ENCODE data around the gene CASK. TPM values are rescaled to one million over a fixed set of nuclear protein-coding genes. Genes with fewer than 3 reads are reported as not detected.
"Not testable (repeated sequence)": the region's sequence is repeated elsewhere in the genome, so short reads cannot be mapped to it uniquely, and the experiment has no call there.

Gene CASK
- total and polyA plus RNA-seq, 4 donors, result 10.6 to 51.1 (median 26.0) TPM

DNA sequence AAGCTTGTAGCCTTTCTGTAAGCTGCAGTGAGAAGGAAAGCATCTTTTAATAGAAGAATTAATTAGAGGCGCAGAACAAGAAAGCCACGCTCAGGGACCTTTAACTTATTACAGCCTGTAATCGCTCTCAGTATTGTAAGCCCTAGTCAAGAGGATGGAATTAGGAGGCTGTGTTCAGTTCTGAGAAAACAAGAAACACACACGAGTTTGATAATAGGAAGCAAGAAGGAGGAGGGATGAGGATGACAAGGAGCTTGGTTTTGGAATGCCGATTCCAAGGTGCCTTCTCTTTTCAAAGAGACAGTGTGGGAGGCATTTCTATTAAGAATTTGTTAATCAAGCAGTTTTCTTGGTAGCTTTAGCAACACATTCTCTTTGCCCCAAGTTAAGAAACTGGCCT is 406.9 kb downstream of the CASK start:
- no peaks in the 10 kb centered on the region for H3K36me3 ChIP-seq (ENCODE audit: control insufficient read depth in 1 of 2, insufficient read depth in 2 of 2, low read length in 1 of 2)
- 77 to 80% methylated on average over 5 of the region's 5 CpGs for WGBS, 2 donors
- H3K4me3 ChIP-seq (ENCODE audit: low read length in 2 of 2), result no peak overlapping the region
- no peaks in the 10 kb centered on the region for H3K9me3 ChIP-seq (ENCODE audit: control insufficient read depth, low read length)
- H3K27ac ChIP-seq (ENCODE audit: low read depth in 1 of 2, low read length in 2 of 2), result no peak overlapping the region
- intact Hi-C loops (cut with DNase I), result no loop called here
- H3K4me1 ChIP-seq (ENCODE audit: control insufficient read depth in 1 of 2, insufficient read depth in 2 of 2, low read length in 2 of 2), result no peaks in the 10 kb centered on the region
- H3K27me3 ChIP-seq (ENCODE audit: control insufficient read depth in 1 of 2, insufficient read depth in 2 of 2, low read length in 1 of 2), result no peaks in the 10 kb centered on the region
- no peak for ATAC-seq (ENCODE audit: low FRiP score)
- DNase-seq, result no peak

DNA sequence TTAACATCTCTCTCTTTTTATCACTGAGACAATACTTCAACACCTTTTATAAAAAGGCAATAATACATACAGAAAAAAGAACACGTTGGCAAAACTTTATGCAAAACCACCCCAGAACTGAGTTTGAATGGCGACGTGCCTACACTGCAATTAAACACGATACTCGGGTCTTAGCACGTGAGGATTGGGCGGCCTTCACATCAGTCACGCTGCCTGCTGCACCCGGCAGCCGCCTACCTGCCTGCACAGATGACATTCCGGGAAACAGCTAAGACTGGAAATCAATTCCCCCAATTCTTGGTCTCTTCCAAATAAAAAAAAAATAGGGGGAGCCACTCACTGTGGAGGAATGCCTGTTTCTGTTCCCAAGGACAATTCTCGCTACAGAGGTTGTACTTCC is 408.0 kb downstream of the CASK start:
- H3K4me1 ChIP-seq (ENCODE audit: control insufficient read depth in 1 of 2, insufficient read depth in 2 of 2, low read length in 2 of 2), result no peaks in the 10 kb centered on the region
- no peaks in the 10 kb centered on the region for H3K9me3 ChIP-seq (ENCODE audit: control insufficient read depth, low read length)
- no peak for DNase-seq
- no peak overlapping the region for H3K4me3 ChIP-seq (ENCODE audit: low read length in 2 of 2)
- H3K27me3 ChIP-seq (ENCODE audit: control insufficient read depth in 1 of 2, insufficient read depth in 2 of 2, low read length in 1 of 2), result no peaks in the 10 kb centered on the region
- WGBS, 2 donors, result 85 to 92% methylated on average over 12 of the region's 12 CpGs
- H3K36me3 ChIP-seq (ENCODE audit: control insufficient read depth in 1 of 2, insufficient read depth in 2 of 2, low read length in 1 of 2), result no peaks in the 10 kb centered on the region
- intact Hi-C loops (cut with DNase I), result no loop called here
- H3K27ac ChIP-seq (ENCODE audit: low read depth in 1 of 2, low read length in 2 of 2), result no peak overlapping the region
- no peak for ATAC-seq (ENCODE audit: low FRiP score)

GRCh38 chrX:41514179-41514578 is 409.2 kb downstream of the CASK start:
- no peaks in the 10 kb centered on the region for H3K27me3 ChIP-seq (ENCODE audit: control insufficient read depth in 1 of 2, insufficient read depth in 2 of 2, low read length in 1 of 2)
- no peak overlapping the region for H3K4me3 ChIP-seq (ENCODE audit: low read length in 2 of 2)
- ATAC-seq (ENCODE audit: low FRiP score) (no peak), DNase-seq (no peak)
- H3K36me3 ChIP-seq (ENCODE audit: control insufficient read depth in 1 of 2, insufficient read depth in 2 of 2, low read length in 1 of 2), result no peaks in the 10 kb centered on the region
- intact Hi-C loops (cut with DNase I), result no loop called here
- 21 to 47% methylated on average over 9 of the region's 9 CpGs for WGBS, 2 donors
- H3K4me1 ChIP-seq (ENCODE audit: control insufficient read depth in 1 of 2, insufficient read depth in 2 of 2, low read length in 2 of 2), result no peaks in the 10 kb centered on the region
- no peak overlapping the region for H3K27ac ChIP-seq (ENCODE audit: low read depth in 1 of 2, low read length in 2 of 2)
- no peaks in the 10 kb centered on the region for H3K9me3 ChIP-seq (ENCODE audit: control insufficient read depth, low read length)

GRCh38 chrX:41512853-41513252 is 410.5 kb downstream of the CASK start:
- H3K27me3 ChIP-seq (ENCODE audit: control insufficient read depth in 1 of 2, insufficient read depth in 2 of 2, low read length in 1 of 2); H3K36me3 ChIP-seq (ENCODE audit: control insufficient read depth in 1 of 2, insufficient read depth in 2 of 2, low read length in 1 of 2); H3K4me1 ChIP-seq (ENCODE audit: control insufficient read depth in 1 of 2, insufficient read depth in 2 of 2, low read length in 2 of 2); H3K9me3 ChIP-seq (ENCODE audit: control insufficient read depth, low read length); intact Hi-C loops (cut with DNase I); DNase-seq; H3K27ac ChIP-seq (ENCODE audit: low read depth in 1 of 2, low read length in 2 of 2); ATAC-seq (ENCODE audit: low FRiP score); H3K4me3 ChIP-seq (ENCODE audit: low read length in 2 of 2): not testable (repeated sequence)
- WGBS, 2 donors, result 87 to 89% methylated on average over 7 of the region's 7 CpGs

GRCh38 chrX:41512394-41512793 is 411.0 kb downstream of the CASK start:
- ATAC-seq (ENCODE audit: low FRiP score), result no peak
- H3K9me3 ChIP-seq (ENCODE audit: control insufficient read depth, low read length), result no peaks in the 10 kb centered on the region
- no peak for DNase-seq
- no peaks in the 10 kb centered on the region for H3K4me1 ChIP-seq (ENCODE audit: control insufficient read depth in 1 of 2, insufficient read depth in 2 of 2, low read length in 2 of 2)
- H3K4me3 ChIP-seq (ENCODE audit: low read length in 2 of 2), result no peak overlapping the region
- H3K27ac ChIP-seq (ENCODE audit: low read depth in 1 of 2, low read length in 2 of 2), result no peak overlapping the region
- H3K27me3 ChIP-seq (ENCODE audit: control insufficient read depth in 1 of 2, insufficient read depth in 2 of 2, low read length in 1 of 2), result no peaks in the 10 kb centered on the region
- no peaks in the 10 kb centered on the region for H3K36me3 ChIP-seq (ENCODE audit: control insufficient read depth in 1 of 2, insufficient read depth in 2 of 2, low read length in 1 of 2)
- intact Hi-C loops (cut with DNase I), result no loop called here
- 86 to 98% methylated on average over 4 of the region's 4 CpGs for WGBS, 2 donors

- H3K4me3 ChIP-seq (ENCODE audit: low read length in 2 of 2), result no peak overlapping the region
- 84 to 93% methylated on average over 4 of the region's 4 CpGs for WGBS, 2 donors
- no peak overlapping the region for H3K27ac ChIP-seq (ENCODE audit: low read depth in 1 of 2, low read length in 2 of 2)
- ATAC-seq (ENCODE audit: low FRiP score), result no peak
- intact Hi-C loops (cut with DNase I), result no loop called here
- H3K27me3 ChIP-seq (ENCODE audit: control insufficient read depth in 1 of 2, insufficient read depth in 2 of 2, low read length in 1 of 2), result no peaks in the 10 kb centered on the region
- DNase-seq, result no peak
- H3K9me3 ChIP-seq (ENCODE audit: control insufficient read depth, low read length), result no peaks in the 10 kb centered on the region
- H3K4me1 ChIP-seq (ENCODE audit: control insufficient read depth in 1 of 2, insufficient read depth in 2 of 2, low read length in 2 of 2), result no peaks in the 10 kb centered on the region
- H3K36me3 ChIP-seq (ENCODE audit: control insufficient read depth in 1 of 2, insufficient read depth in 2 of 2, low read length in 1 of 2), result no peaks in the 10 kb centered on the region
Measured at GRCh38 chrX:41507919-41508318, 415.4 kb downstream of the CASK start.

- Histone ChIP-seq H3K36me3 (ENCODE audit: control insufficient read depth in 1 of 2, insufficient read depth in 2 of 2, low read length in 1 of 2) (no peaks in the 10 kb centered on the region), H3K27ac (ENCODE audit: low read depth in 1 of 2, low read length in 2 of 2) (no peak overlapping the region), H3K27me3 (ENCODE audit: control insufficient read depth in 1 of 2, insufficient read depth in 2 of 2, low read length in 1 of 2) (no peaks in the 10 kb centered on the region), H3K4me3 (ENCODE audit: low read length in 2 of 2) (no peak overlapping the region), H3K9me3 (ENCODE audit: control insufficient read depth, low read length) (no peaks in the 10 kb centered on the region), H3K4me1 (ENCODE audit: control insufficient read depth in 1 of 2, insufficient read depth in 2 of 2, low read length in 2 of 2) (no peaks in the 10 kb centered on the region)
- 100% methylated on average over 1 of the region's 1 CpG for WGBS, 2 donors
- intact Hi-C loops (cut with DNase I), result no loop called here
- no peak for DNase-seq
- no peak for ATAC-seq (ENCODE audit: low FRiP score)
Measured at GRCh38 chrX:41502004-41502403, 421.4 kb downstream of the CASK start.

GRCh38 chrX:41499984-41500383 is 423.4 kb downstream of the CASK start:
- intact Hi-C loops (cut with DNase I), result no loop called here
- WGBS, 2 donors, result 86% methylated on average over 3 of the region's 3 CpGs
- DNase-seq (no peak), ATAC-seq (ENCODE audit: low FRiP score) (no peak)
- Histone ChIP-seq H3K36me3 (ENCODE audit: control insufficient read depth in 1 of 2, insufficient read depth in 2 of 2, low read length in 1 of 2) (no peaks in the 10 kb centered on the region), H3K27ac (ENCODE audit: low read depth in 1 of 2, low read length in 2 of 2) (no peak overlapping the region), H3K9me3 (ENCODE audit: control insufficient read depth, low read length) (no peaks in the 10 kb centered on the region), H3K4me3 (ENCODE audit: low read length in 2 of 2) (no peak overlapping the region), H3K4me1 (ENCODE audit: control insufficient read depth in 1 of 2, insufficient read depth in 2 of 2, low read length in 2 of 2) (no peaks in the 10 kb centered on the region), H3K27me3 (ENCODE audit: control insufficient read depth in 1 of 2, insufficient read depth in 2 of 2, low read length in 1 of 2) (no peaks in the 10 kb centered on the region)

GRCh38 chrX:41499195-41499594 is 424.2 kb downstream of the CASK start:
- H3K4me3 ChIP-seq (ENCODE audit: low read length in 2 of 2), result no peak overlapping the region
- no peaks in the 10 kb centered on the region for H3K36me3 ChIP-seq (ENCODE audit: control insufficient read depth in 1 of 2, insufficient read depth in 2 of 2, low read length in 1 of 2)
- no peak overlapping the region for H3K27ac ChIP-seq (ENCODE audit: low read depth in 1 of 2, low read length in 2 of 2)
- intact Hi-C loops (cut with DNase I), result no loop called here
- ATAC-seq (ENCODE audit: low FRiP score) (no peak), DNase-seq (no peak)
- no peaks in the 10 kb centered on the region for H3K27me3 ChIP-seq (ENCODE audit: control insufficient read depth in 1 of 2, insufficient read depth in 2 of 2, low read length in 1 of 2)
- H3K4me1 ChIP-seq (ENCODE audit: control insufficient read depth in 1 of 2, insufficient read depth in 2 of 2, low read length in 2 of 2), result no peaks in the 10 kb centered on the region
- H3K9me3 ChIP-seq (ENCODE audit: control insufficient read depth, low read length), result no peaks in the 10 kb centered on the region
- 84 to 88% methylated on average over 7 of the region's 7 CpGs for WGBS, 2 donors

All from aorta (tissue), 5 donors.